Endothelial cell (in vitro differentiated cells): Measurements from ENCODE around the gene SDK2. TPM values are rescaled to one million over a fixed set of nuclear protein-coding genes. Genes with fewer than 3 reads are reported as not detected.

Experiments
- DNase-seq: peaks from one replicate; pipeline ENCODE4 v3.0.0; 2021; ENCODE audit warnings: low spot score
- H3K27ac Mint-ChIP-seq: one replicate; pipeline ENCODE4 v1.8.0; 2021; ENCODE audit warnings: mixed read lengths, inconsistent platforms; ENCODE audit not compliant: unreplicated experiment
- H3K27me3 Mint-ChIP-seq: one replicate; pipeline ENCODE4 v1.8.0; 2021; ENCODE audit warnings: mild to moderate bottlenecking, moderate library complexity, mixed read lengths, inconsistent platforms; ENCODE audit not compliant: unreplicated experiment
- H3K36me3 Mint-ChIP-seq: one replicate; pipeline ENCODE4 v1.8.0; 2021; ENCODE audit warnings: mild to moderate bottlenecking, low read depth, mixed read lengths, inconsistent platforms; ENCODE audit not compliant: unreplicated experiment
- H3K4me1 Mint-ChIP-seq: one replicate; pipeline ENCODE4 v1.8.0; 2021; ENCODE audit warnings: mild to moderate bottlenecking, mixed read lengths, inconsistent platforms; ENCODE audit not compliant: unreplicated experiment
- H3K4me3 Mint-ChIP-seq: one replicate; pipeline ENCODE4 v1.8.0; 2021; ENCODE audit warnings: mild to moderate bottlenecking, mixed read lengths, inconsistent platforms; ENCODE audit not compliant: unreplicated experiment
- H3K9me3 Mint-ChIP-seq: one replicate; pipeline ENCODE4 v1.8.0; 2021; ENCODE audit warnings: mixed read lengths, inconsistent platforms; ENCODE audit not compliant: unreplicated experiment
- total RNA-seq: library from RNA; stranded (reverse); fragmentation: NEBNext Ultra II Directional; extraction: Animal tissue kit (Norgen Biotek cat#: 25700); gene quantifications from one replicate; pipeline ENCODE4 v1.2.1, GENCODE V29; 2021; ENCODE audit not compliant: unreplicated experiment
- TF ChIP-seq, protein P1 (sequence below): fragments of 200-600 bp; sonication (generic); IDR thresholded peaks from one replicate; pipeline ENCODE4 v1.5.0; 2021; ENCODE audit warnings: antibody characterized with exemption; ENCODE audit not compliant: unreplicated experiment

Gene SDK2
- total RNA-seq, 1 donor from 2014 or later, result 2.4 TPM

DNA sequence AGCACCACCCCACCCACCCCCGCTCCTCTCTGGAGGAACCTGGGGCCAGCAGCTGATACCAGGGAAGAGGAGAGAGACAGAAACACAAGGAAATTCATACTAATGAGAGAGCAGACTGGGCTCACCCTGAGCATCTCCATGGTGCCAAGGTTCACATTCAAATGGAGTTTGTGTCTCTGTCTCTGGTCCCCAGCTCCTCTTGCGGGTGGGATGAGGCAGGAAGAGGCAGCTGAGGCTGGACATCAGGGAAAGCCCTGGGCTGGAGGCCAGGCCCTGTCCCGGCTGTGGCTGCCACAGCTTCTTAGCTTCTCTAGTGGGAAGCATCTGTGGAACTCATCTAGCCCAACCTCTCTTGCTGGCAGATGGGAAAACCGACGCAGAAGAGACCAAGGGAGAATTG is 121.5 kb downstream of the SDK2 start:
- Mint-ChIP-seq H3K36me3 (no peaks in the 10 kb centered on the region), H3K27me3 (peaks cover 3% of the 10 kb centered on the region), H3K27ac (no peak overlapping the region), H3K4me1 (no peaks in the 10 kb centered on the region), H3K4me3 (no peak overlapping the region), H3K9me3 (no peaks in the 10 kb centered on the region)
- TF ChIP-seq, protein P1, sequence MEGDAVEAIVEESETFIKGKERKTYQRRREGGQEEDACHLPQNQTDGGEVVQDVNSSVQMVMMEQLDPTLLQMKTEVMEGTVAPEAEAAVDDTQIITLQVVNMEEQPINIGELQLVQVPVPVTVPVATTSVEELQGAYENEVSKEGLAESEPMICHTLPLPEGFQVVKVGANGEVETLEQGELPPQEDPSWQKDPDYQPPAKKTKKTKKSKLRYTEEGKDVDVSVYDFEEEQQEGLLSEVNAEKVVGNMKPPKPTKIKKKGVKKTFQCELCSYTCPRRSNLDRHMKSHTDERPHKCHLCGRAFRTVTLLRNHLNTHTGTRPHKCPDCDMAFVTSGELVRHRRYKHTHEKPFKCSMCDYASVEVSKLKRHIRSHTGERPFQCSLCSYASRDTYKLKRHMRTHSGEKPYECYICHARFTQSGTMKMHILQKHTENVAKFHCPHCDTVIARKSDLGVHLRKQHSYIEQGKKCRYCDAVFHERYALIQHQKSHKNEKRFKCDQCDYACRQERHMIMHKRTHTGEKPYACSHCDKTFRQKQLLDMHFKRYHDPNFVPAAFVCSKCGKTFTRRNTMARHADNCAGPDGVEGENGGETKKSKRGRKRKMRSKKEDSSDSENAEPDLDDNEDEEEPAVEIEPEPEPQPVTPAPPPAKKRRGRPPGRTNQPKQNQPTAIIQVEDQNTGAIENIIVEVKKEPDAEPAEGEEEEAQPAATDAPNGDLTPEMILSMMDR, result no peak
- no peak for DNase-seq

- TF ChIP-seq, protein P1, result no peak
- Mint-ChIP-seq H3K36me3 (no peaks in the 10 kb centered on the region), H3K27me3 (peaks cover 3% of the 10 kb centered on the region), H3K4me1 (no peaks in the 10 kb centered on the region), H3K27ac (no peak overlapping the region), H3K9me3 (no peaks in the 10 kb centered on the region), H3K4me3 (no peak overlapping the region)
- DNase-seq, result no peak
Observed at GRCh38 chr17:73522107-73522506, 122.1 kb downstream of the SDK2 start.

- H3K27ac Mint-ChIP-seq, result no peak overlapping the region
- H3K4me3 Mint-ChIP-seq, result no peak overlapping the region
- peaks cover 3% of the 10 kb centered on the region for H3K27me3 Mint-ChIP-seq
- H3K36me3 Mint-ChIP-seq, result no peaks in the 10 kb centered on the region
- no peak for DNase-seq
- TF ChIP-seq, protein P1, result no peak
- H3K9me3 Mint-ChIP-seq, result no peaks in the 10 kb centered on the region
- no peaks in the 10 kb centered on the region for H3K4me1 Mint-ChIP-seq
Observed at GRCh38 chr17:73521376-73521775, 122.9 kb downstream of the SDK2 start.

DNA sequence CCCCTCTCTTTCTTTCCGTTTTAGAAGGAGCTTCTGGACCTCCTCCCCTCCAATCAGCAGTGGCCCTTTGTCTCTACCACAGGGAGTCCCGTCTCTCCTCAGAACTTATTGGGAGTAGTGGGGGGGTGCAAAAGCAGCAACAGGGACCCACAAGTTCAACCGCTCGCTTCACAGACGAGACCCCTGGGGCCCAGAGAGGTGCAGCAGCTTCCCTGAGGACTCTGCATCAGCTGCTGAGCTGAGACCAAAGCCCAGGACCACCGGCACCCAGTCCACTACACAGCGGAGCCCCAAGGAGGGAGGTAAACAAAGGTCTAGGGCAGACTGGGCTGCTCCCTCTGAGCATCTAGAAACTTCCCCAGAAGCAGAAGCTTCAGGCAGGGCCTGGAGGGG is 123.9 kb downstream of the SDK2 start:
- H3K9me3 Mint-ChIP-seq, result no peaks in the 10 kb centered on the region
- no peaks in the 10 kb centered on the region for H3K4me1 Mint-ChIP-seq
- H3K27ac Mint-ChIP-seq, result no peak overlapping the region
- TF ChIP-seq, protein P1, result no peak
- H3K4me3 Mint-ChIP-seq, result no peak overlapping the region
- peaks cover 3% of the 10 kb centered on the region for H3K27me3 Mint-ChIP-seq
- no peaks in the 10 kb centered on the region for H3K36me3 Mint-ChIP-seq
- DNase-seq, result no peak

GRCh38 chr17:73519714-73520368 is 124.4 kb downstream of the SDK2 start:
- H3K36me3 Mint-ChIP-seq, result no peaks in the 10 kb centered on the region
- TF ChIP-seq, protein P1, result no peak
- H3K9me3 Mint-ChIP-seq, result no peaks in the 10 kb centered on the region
- no peaks in the 10 kb centered on the region for H3K4me1 Mint-ChIP-seq
- no peak for DNase-seq
- H3K27ac Mint-ChIP-seq, result no peak overlapping the region
- H3K4me3 Mint-ChIP-seq, result no peak overlapping the region
- H3K27me3 Mint-ChIP-seq, result no peaks in the 10 kb centered on the region
